ENCODE results near the gene TREML2. TPM values are rescaled to one million over a fixed set of nuclear protein-coding genes. Genes with fewer than 3 reads are reported as not detected.

The TREML2 gene
- total and polyA plus RNA-seq, 2 experiments from 2014 or later = not detected

- Histone ChIP-seq H4K20me1 (ENCODE audit: insufficient read depth) (no peaks in the 10 kb centered on the region), H3K36me3 (ENCODE audit: low read depth) (no peaks in the 10 kb centered on the region), H3K27ac (no peak overlapping the region), H3K9me2 (ENCODE audit: insufficient read depth) (no peaks in the 10 kb centered on the region; the same call in 1 of the 2 replicates), H3K9ac (no peak overlapping the region), H2AFZ (no peak overlapping the region), H3K4me2 (ENCODE audit: unreplicated experiment) (no peak overlapping the region), H3K4me1 (ENCODE audit: insufficient read depth) (no peaks in the 10 kb centered on the region), H3K27me3 (replicated peaks; ENCODE audit: insufficient read depth) (no peaks in the 10 kb centered on the region), H3K79me2 (ENCODE audit: insufficient read depth) (no peaks in the 10 kb centered on the region), H3K4me3 (no peak overlapping the region), H3K9me3 (ENCODE audit: low read depth) (no peaks in the 10 kb centered on the region), H3F3A (ENCODE audit: insufficient read depth) (no peaks in the 10 kb centered on the region)
- no peak for DNase-seq
- in situ Hi-C loops (cut with MboI) = no loop called here
- WGBS, 2 experiments (ENCODE audit: low coverage in 1 of 2, low lambda C conversion rate in 2 of 2, missing lambda C conversion rate in 2 of 2) = 87 to 94% methylated on average over 1 of the region's 1 CpG
- TF ChIP-seq EZH2phosphoT487 (IDR thresholded peaks at IDR 0.05; ENCODE audit: insufficient read depth, low read depth) (no peak), EZH2 (IDR thresholded peaks at IDR 0.05; ENCODE audit: insufficient read depth, poor library complexity, severe bottlenecking) (no peak)
Measured at GRCh38 chr6:41150671-41151070, 50.3 kb downstream of the TREML2 start.

- H4K20me1 ChIP-seq (ENCODE audit: insufficient read depth) = no peaks in the 10 kb centered on the region
- no peak overlapping the region for H2AFZ ChIP-seq
Measured at GRCh38 chr6:41147917-41148316, 53.0 kb downstream of the TREML2 start.

More at GRCh38 chr6:41147917-41148316, 53.0 kb downstream of the TREML2 start:
- TF ChIP-seq EZH2 (IDR thresholded peaks at IDR 0.05; ENCODE audit: insufficient read depth, poor library complexity, severe bottlenecking) = no peak
- no peak for TF ChIP-seq EZH2phosphoT487 (IDR thresholded peaks at IDR 0.05; ENCODE audit: insufficient read depth, low read depth)
- Histone ChIP-seq H3K27ac (no peak overlapping the region), H3K9ac (no peak overlapping the region), H3K36me3 (ENCODE audit: low read depth) (no peaks in the 10 kb centered on the region), H3K9me3 (ENCODE audit: low read depth) (no peaks in the 10 kb centered on the region), H3K27me3 (replicated peaks; ENCODE audit: insufficient read depth) (no peaks in the 10 kb centered on the region), H3K79me2 (ENCODE audit: insufficient read depth) (no peaks in the 10 kb centered on the region), H3K4me3 (no peak overlapping the region), H3F3A (ENCODE audit: insufficient read depth) (no peaks in the 10 kb centered on the region), H3K4me2 (ENCODE audit: unreplicated experiment) (no peak overlapping the region), H3K9me2 (ENCODE audit: insufficient read depth) (no peaks in the 10 kb centered on the region; the same call in 1 of the 2 replicates), H3K4me1 (ENCODE audit: insufficient read depth) (no peaks in the 10 kb centered on the region)
- 88 to 100% methylated on average over 1 of the region's 1 CpG for WGBS, 2 experiments (ENCODE audit: low coverage in 1 of 2, low lambda C conversion rate in 2 of 2, missing lambda C conversion rate in 2 of 2)
- DNase-seq = no peak
- in situ Hi-C loops (cut with MboI) = no loop called here

Small RNAs within 50 kb of the gene (small RNA-seq; reads per million reads assigned to genes)
- not detected for gene AL391903.2 (ENCODE audit: low read depth, low replicate concordance)
- gene RNA5SP207 (ENCODE audit: low read depth, low replicate concordance) = not detected

Other genes starting within 250 kb of the TREML2 start
- not detected in 2 replicates for gene UNC5CL, start 161.9 kb downstream of the TREML2 start, total RNA-seq (2014; rRNA removed; shearing (Covaris generic))
- gene UNC5CL, start 161.9 kb downstream of the TREML2 start, polyA plus RNA-seq (2016; fragmentation: Nextera tagmentation; extraction: Ambion mirVana) = not detected in 2 replicates
- not detected in 2 replicates for gene TSPO2, start 158.7 kb downstream of the TREML2 start, total RNA-seq (2014; rRNA removed; shearing (Covaris generic))
- not detected in 2 replicates for gene TSPO2, start 158.7 kb downstream of the TREML2 start, polyA plus RNA-seq (2016; fragmentation: Nextera tagmentation; extraction: Ambion mirVana)
- gene APOBEC2, start 147.9 kb downstream of the TREML2 start, total RNA-seq (2014; rRNA removed; shearing (Covaris generic)) = not detected in 2 replicates
- gene APOBEC2, start 147.9 kb downstream of the TREML2 start, polyA plus RNA-seq (2016; fragmentation: Nextera tagmentation; extraction: Ambion mirVana) = not detected in 2 replicates
- 4.5 and 11.6 TPM in 2 replicates for gene OARD1, start 128.8 kb downstream of the TREML2 start, total RNA-seq (2014; rRNA removed; shearing (Covaris generic))
- 18.6 TPM in 2 replicates for gene OARD1, start 128.8 kb downstream of the TREML2 start, polyA plus RNA-seq (2016; fragmentation: Nextera tagmentation; extraction: Ambion mirVana)
- gene NFYA, start 128.2 kb downstream of the TREML2 start, total RNA-seq (2014; rRNA removed; shearing (Covaris generic)) = 8.8 and 9.5 TPM in 2 replicates
- 9.4 and 9.8 TPM in 2 replicates for gene NFYA, start 128.2 kb downstream of the TREML2 start, polyA plus RNA-seq (2016; fragmentation: Nextera tagmentation; extraction: Ambion mirVana)
- not detected in 2 replicates for gene TREML1, start 46.8 kb downstream of the TREML2 start, total RNA-seq (2014; rRNA removed; shearing (Covaris generic))
- not detected in 2 replicates for gene TREML1, start 46.8 kb downstream of the TREML2 start, polyA plus RNA-seq (2016; fragmentation: Nextera tagmentation; extraction: Ambion mirVana)
- not detected in 2 replicates for gene TREM2, start 38.0 kb downstream of the TREML2 start, total RNA-seq (2014; rRNA removed; shearing (Covaris generic))
- gene TREM2, start 38.0 kb downstream of the TREML2 start, polyA plus RNA-seq (2016; fragmentation: Nextera tagmentation; extraction: Ambion mirVana) = not detected in 2 replicates
- not detected in 2 replicates for gene TREML4, start 27.2 kb upstream of the TREML2 start, total RNA-seq (2014; rRNA removed; shearing (Covaris generic))
- gene TREML4, start 27.2 kb upstream of the TREML2 start, polyA plus RNA-seq (2016; fragmentation: Nextera tagmentation; extraction: Ambion mirVana) = not detected in 2 replicates
- not detected in 2 replicates for gene TREM1, start 85.5 kb upstream of the TREML2 start, total RNA-seq (2014; rRNA removed; shearing (Covaris generic))
- gene TREM1, start 85.5 kb upstream of the TREML2 start, polyA plus RNA-seq (2016; fragmentation: Nextera tagmentation; extraction: Ambion mirVana) = not detected in 2 replicates
- gene NCR2, start 134.5 kb upstream of the TREML2 start, total RNA-seq (2014; rRNA removed; shearing (Covaris generic)) = not detected in 2 replicates
- gene NCR2, start 134.5 kb upstream of the TREML2 start, polyA plus RNA-seq (2016; fragmentation: Nextera tagmentation; extraction: Ambion mirVana) = not detected in 2 replicates

Data from GM23248 (cell line).